Globus pallidus (tissue), 1 donor: ENCODE measurements around the gene BNC2.

Source experiments
- DNase-seq: peaks from one replicate; pipeline ENCODE4 v3.0.0-alpha.2; 2015; ENCODE audit warnings: low spot score

Gene BNC2

DNA sequence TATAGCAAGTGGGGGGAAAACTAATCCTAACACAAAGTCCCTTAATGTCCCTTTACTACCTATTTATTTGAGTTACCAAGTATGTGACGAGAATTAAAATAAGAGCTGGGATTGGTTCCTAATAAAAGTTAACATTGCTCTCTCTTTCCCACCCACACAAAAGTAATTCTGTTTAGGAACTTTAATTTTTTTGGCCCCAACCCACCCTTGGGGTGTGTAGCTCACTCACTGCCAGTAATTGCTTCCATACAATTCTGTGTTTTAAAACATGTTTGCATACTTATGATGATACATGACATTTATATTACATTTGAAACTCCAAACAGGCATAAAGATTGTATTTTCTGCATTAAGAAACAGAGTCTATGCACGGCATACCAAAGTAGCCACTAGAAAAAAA is 106.5 kb downstream of the BNC2 start:
- no peak for DNase-seq

DNA sequence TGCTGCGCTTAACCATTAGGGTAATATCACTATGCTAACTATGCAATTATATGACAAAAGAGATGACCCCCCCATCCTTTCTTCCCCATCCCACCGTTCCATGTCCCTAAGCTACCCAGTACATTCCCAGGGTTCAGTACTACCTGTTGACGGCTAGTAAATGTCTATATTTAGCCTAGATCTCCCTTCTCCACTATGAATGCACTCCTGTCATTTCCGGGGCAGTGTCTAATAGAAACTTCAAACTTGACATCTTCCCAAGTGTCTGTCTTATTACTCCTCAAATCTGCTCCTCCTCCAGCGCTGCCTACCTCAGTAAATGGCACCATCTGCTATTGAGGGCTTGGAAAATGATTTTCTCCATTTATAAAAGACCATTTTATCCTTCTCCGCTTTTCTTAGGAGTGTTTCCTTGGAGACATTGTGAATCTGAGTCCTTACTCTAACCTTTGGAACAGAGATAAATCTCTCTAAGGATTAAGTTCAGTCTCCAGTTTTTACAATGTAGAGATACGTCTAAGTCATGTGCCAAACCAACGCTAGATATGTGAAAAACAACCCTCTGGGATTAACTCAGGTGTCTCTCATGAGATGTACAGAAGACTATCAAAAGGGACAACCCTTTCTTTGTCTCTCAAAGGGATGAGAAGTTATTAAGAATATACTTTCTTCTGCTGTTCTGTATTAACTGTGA is 114.9 kb downstream of the BNC2 start:
- no peak for DNase-seq

- no peak for DNase-seq
These were observed 115.8 kb downstream of the BNC2 start for GRCh38 chr9:16754662-16755061.

GRCh38 chr9:16753256-16753655 is 117.2 kb downstream of the BNC2 start:
- DNase-seq = no peak

- DNase-seq = no peak
These were observed 117.9 kb downstream of the BNC2 start for GRCh38 chr9:16752601-16753000.

- no peak for DNase-seq
These were observed 119.9 kb downstream of the BNC2 start for GRCh38 chr9:16750553-16750952.

GRCh38 chr9:16745359-16745758 is 125.1 kb downstream of the BNC2 start:
- DNase-seq = no peak

DNA sequence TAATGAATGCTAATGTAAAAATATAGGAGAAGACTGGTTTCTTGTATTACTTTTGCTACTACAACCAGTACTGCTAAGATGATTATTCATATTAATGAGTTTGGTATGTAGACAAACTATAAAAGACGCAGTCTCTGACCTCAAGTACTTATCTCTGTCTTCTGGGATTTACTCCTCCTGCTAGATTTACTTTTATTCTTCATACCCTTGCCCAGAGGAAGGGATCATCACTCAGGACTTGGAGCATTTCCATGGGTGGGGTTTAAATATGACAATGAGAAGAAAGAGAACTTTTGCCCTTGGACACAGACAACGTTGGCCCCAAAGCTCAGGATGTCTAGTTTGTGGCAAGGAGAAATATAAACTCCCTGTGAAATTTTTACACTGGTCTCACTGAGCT is 126.1 kb downstream of the BNC2 start:
- DNase-seq = no peak

DNA sequence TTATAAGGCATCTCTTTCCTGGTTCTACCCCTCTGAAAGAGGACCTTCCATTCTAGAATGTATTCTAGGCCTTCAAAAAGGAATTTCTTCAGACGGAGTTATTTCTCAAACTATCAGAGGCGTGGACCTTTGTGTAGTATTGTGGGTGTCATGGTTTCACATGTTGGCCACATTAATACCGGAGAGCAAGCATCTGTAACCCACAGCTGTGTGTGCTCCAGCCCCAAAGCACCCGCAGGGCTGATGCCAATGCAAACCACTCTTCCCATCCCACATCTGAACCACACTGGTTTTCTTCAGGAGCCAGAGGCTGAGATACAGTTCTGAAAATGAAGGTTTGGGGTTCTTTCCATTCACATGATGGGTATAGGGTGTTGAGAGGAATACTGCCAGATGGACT is 127.1 kb downstream of the BNC2 start:
- no peak for DNase-seq

- DNase-seq = no peak
These were observed 135.5 kb downstream of the BNC2 start for GRCh38 chr9:16735001-16735400.

- no peak for DNase-seq
These were observed 137.9 kb downstream of the BNC2 start for GRCh38 chr9:16732546-16732945.

DNA sequence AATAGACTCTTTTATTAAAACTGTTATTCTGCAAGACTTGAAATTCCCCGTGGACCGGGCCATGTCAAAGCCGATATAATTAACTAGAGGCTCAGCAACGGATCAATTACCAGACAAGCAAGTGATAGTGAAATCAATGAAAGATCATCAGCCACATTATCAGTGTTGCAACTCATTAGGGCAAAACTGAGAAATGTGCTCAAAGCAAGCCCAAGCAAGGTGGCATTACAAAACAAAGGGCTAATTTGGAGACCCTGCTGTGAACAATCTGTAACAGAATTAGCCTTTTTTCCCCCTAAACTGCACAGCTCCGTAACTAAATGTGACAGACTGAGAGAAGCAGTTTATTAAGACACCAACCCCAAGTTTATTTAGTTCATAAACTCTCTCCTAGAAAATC is 140.3 kb downstream of the BNC2 start:
- no peak for DNase-seq

GRCh38 chr9:16729651-16730050 is 140.8 kb downstream of the BNC2 start:
- DNase-seq = no peak

- DNase-seq = no peak
These were observed 142.3 kb downstream of the BNC2 start for GRCh38 chr9:16728137-16728508.

- DNase-seq = no peak
These were observed 142.9 kb downstream of the BNC2 start for GRCh38 chr9:16727452-16728136.

DNA sequence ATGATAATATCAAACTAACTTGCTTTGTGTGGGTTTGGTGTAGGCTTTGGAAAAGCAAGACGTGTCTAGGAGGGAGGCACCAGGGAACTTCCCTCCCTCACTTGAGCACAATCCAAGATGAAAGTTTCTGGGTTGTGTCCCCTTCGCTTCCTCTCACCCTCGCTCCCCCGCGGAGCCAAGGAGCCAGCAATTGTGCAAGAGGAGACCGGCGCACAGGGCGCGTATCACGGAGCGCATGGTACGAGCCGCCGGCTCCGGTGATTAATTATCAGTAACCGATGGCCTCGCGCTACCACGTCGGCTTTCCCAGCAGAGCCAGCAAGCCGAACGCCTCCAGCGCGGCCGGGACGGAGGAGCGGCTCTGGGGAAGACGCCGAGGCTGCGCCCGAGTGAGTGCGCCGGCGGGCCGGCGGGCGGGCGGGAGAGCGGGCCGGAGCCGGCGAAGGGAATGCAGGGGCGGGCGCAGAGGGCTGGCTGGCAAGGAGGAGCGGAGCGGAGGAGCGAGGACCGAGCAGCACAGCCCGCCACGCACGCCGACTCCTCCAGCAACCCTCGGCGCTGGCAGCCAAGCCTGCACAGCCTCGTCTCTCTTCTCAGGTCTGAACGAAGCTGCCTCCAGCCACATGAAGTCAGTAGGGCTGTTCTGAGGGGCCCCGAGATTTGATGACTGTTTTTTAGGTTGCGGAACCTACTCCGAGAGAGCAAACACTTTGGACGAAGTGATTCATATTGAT is 143.6 kb downstream of the BNC2 start:
- peak; percentile 45 for DNase-seq

DNA sequence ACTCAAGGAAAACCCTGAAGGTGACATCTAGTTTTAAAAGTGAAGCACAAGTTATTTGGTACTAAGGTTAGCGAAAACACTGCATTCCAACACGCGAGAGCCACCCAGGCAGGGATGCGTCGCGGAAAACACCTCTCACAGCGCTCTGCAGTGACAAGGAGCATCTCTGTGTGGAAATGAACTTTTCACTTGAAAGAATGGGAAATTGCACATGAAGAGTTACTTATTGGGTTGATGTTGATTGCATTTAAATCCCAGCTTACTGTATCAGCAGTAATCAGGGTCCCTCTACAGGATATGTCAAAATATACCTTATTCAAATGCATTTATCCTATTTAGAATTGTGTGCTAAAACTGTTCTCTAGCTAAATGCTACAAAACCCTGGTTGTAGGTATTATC is 144.4 kb downstream of the BNC2 start:
- DNase-seq = no peak

DNA sequence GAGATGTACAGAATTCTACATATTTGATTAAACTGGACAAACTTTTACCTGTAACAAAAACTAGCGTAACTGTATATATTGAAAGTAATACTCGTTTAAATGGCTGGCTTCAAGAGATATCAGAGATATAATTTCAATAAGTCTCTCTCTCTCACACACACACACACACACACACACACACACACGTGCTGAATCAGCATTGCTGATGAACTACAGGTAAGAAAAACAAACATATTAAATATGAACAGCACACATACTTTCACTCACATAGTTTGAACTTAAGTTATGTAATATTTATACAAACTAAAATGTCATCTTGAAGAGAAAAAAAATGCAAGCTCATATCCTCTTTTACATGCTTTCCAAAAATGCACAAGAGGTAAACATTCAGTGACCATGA is 145.4 kb downstream of the BNC2 start:
- DNase-seq = no peak

GRCh38 chr9:16721972-16722371 is 148.5 kb downstream of the BNC2 start:
- DNase-seq = no peak

- no peak for DNase-seq
These were observed 150.1 kb downstream of the BNC2 start for GRCh38 chr9:16720386-16720785.

DNA sequence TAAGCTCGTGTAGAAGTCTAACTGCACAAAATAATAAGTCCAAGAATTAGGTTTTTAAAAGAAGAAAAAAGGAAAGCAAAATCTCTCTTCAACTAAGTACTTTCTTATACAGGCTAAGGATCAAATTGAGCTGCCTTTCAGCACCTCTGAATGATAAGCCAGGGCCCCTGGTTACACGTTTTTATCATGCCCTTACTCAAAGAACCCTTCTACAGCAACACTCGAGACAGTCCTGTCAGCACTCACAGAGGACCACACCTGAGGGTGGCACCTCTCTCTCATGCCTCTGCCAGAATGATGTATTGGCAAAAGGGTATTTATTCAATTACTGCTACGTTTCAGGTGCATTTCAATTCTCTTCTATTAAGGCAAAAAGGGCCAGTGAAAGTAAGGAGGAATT is 150.5 kb downstream of the BNC2 start:
- DNase-seq = no peak

DNA sequence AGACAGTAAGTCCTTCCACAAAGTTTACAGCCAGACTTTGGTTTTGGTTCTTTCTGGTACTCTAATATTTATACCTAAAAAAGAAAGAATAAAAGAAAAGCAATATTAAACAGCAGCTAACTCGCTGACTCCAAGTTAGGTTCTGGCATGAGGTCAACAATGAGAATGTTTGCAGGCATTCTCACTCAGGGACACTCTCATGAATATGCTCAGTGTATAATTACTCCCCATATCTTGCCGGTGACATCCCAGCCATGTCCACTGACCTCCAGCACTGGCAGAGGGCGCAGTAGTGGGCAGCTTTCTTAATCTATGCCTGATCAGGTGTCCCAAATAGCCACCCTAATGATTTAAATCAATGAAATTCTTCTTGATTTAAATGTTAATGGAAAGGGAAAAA is 151.5 kb downstream of the BNC2 start:
- no peak for DNase-seq

DNA sequence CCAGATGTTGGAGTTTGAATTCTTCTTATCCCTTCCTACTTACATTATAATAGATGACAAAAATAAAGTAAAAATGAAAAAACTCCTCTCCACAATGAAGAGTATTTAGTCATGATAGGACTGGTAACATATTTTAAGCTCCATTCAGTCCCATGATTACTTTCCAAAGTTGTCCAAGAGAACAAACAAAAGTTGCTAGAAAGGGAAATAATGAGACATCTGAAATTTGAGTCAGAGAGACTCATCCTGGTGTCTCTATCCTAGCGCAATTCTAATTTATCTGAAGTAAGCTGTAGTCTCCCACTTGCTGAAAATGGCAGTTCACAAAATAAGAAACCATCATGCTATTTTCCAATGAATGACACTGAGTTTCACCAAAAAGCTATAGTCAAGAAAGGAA is 152.2 kb downstream of the BNC2 start:
- no peak for DNase-seq
